ENCODE results near the gene ZNF385B.

DNA sequence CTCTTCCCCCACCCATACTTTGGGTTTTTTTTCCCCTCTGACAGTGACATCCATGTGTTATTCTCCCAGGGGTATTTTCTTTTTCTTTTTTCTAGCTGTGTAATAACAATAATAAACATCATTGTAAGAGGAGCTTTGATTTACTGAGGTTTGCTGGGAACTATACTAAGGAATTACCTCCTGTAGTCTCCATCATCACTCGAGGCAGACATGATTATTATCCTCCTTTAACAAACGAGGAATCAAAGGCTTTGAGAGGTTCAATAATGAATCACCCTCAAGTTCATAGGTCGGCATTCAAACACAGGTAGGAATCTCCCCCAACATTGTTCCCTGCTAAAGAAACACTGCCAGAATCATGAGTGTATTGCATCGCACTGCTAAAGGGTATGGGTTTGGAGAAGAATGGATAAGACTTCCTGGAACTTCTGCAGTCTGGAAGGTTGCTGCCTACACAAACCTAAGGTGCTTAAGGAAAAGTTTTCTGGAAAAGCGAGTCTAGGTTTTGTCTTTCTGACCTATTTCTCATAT lies 336.5 kb downstream of the ZNF385B start:
- TF ChIP-seq, protein P1, sequence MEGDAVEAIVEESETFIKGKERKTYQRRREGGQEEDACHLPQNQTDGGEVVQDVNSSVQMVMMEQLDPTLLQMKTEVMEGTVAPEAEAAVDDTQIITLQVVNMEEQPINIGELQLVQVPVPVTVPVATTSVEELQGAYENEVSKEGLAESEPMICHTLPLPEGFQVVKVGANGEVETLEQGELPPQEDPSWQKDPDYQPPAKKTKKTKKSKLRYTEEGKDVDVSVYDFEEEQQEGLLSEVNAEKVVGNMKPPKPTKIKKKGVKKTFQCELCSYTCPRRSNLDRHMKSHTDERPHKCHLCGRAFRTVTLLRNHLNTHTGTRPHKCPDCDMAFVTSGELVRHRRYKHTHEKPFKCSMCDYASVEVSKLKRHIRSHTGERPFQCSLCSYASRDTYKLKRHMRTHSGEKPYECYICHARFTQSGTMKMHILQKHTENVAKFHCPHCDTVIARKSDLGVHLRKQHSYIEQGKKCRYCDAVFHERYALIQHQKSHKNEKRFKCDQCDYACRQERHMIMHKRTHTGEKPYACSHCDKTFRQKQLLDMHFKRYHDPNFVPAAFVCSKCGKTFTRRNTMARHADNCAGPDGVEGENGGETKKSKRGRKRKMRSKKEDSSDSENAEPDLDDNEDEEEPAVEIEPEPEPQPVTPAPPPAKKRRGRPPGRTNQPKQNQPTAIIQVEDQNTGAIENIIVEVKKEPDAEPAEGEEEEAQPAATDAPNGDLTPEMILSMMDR (IDR thresholded peaks at IDR 0.05) = no peak
- no peak for TF ChIP-seq EP300 (IDR thresholded peaks at IDR 0.05; ENCODE audit: borderline replicate concordance in 1 of 2, low read depth in 1 of 2, low read length in 1 of 2)
- no peak for TF ChIP-seq NFIC (IDR thresholded peaks at IDR 0.05; ENCODE audit: borderline replicate concordance)
- TF ChIP-seq FOSL2 (IDR thresholded peaks at IDR 0.05; ENCODE audit: borderline replicate concordance, low read depth) = no peak
